Cardiac fibroblast (primary cell): ENCODE measurements around the gene PCDHGC3.
A peak's percentile ranks its signal among the peaks of the same experiment; 100 is the strongest.

Source experiments
- DNase-seq, 2 donors: peaks; one replicate each; pipeline versions ENCODE4 v3.0.0 to v3.0.0-alpha.2; 2010; ENCODE audit warnings: low read depth in 2 of 2
- H3K4me3 ChIP-seq, 2 donors: replicated peaks in 1 of 2; 1 replicate in 1 of 2; 2 replicates in 1 of 2; pipeline ENCODE4 v1.5.1; 2011; ENCODE audit warnings: low read depth in 2 of 2, low read length in 2 of 2, mild to moderate bottlenecking in 2 of 2, moderate library complexity in 1 of 2
- CTCF ChIP-seq: IDR thresholded peaks from one replicate; pipeline ENCODE4 v1.5.1; 2011; ENCODE audit warnings: low read depth, mild to moderate bottlenecking, low read length, inconsistent platforms

Gene PCDHGC3

DNA sequence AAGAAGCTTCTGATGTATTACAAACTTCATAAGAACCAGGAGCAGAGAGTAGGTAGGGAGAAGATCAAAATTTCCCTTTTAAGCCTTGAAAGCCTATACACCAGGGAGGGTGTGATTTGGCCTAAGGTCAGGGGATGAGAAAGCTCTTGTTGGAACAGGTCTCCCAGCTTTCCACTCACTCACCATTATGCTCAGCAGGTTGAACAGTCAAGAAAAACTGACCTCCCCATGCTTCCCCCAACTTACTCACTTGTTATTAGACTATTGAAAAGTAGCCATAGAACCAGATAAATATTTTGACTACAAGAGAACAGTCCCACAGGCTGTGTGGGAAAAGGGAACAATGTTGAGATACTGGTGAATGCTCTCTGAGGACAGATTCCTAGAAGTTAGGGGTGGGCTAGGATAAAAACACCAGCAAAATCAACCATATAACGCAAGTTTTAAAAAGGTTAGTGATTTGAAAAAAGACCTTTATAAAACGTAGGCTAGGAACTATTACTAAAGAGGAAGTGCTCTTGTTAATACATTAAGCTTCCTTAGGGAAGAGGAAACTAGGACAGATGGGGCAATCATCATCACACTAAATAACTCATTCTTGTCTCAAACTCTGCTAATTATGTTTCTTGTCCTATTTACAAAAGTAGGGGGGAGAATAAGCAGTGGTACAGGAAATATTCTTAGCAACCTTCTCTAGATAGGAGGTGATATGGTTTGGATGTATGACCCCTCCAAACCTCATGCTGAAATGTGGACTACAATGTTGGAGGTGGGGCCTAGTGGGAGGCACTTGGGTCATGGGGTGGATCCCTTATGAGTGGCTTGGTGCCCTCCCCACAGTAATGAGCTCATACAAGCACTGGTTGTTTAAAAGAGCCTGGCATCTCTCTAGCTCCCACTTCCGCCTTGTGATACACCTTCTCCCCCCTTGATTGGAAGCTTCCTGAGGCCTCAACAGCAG lies 44.1 kb downstream of the PCDHGC3 start:
- no peak for TF ChIP-seq CTCF
- DNase-seq: no peak
- no peak overlapping the region for H3K4me3 ChIP-seq

GRCh38 chr5:141521244-141521781 lies 45.5 kb downstream of the PCDHGC3 start:
- peak; percentile 99 for DNase-seq
- H3K4me3 ChIP-seq: no peak overlapping the region
- TF ChIP-seq CTCF: no peak

DNA sequence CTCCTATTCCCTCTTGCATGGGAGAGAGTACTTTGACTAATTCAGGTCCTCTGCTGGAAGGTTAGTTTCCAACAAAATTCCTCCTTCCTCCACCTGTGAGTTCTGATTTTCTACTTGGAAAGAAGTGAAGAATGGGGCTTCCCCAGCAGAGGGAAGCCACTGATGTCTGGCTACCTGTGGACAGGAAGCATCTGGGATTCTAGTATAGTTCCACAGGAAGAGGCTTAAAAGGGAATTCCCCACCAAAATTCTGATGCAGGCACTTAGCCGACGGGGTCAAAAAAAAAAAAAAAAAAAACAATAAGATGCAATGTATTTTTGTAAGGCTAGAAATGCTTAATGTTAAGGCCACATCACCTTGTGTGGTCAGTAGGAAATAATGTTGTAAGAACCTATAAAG lies 46.5 kb downstream of the PCDHGC3 start:
- TF ChIP-seq CTCF: no peak
- no peak overlapping the region for H3K4me3 ChIP-seq
- DNase-seq: peak in 1 of 2 donors; percentile 31

DNA sequence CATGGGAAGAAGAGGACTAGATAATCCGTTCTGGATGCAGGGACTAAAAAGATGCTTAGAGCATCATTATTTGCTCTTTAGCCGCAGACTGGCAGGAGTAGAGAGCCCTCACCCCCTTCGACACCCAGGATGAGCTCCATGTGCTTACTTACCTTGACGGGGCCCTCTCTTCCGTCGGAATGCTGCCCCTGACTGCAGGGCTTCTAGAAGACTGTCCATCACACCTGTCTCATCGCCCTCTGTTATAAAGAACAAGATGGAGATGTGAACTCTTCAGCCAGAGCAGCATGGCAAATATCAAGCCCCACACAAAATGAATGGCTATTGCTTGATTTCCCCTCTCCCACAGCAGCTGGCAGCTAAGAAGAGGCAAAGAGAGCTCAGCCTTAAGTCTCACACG lies 48.2 kb downstream of the PCDHGC3 start:
- no peak for TF ChIP-seq CTCF
- no peak overlapping the region for H3K4me3 ChIP-seq
- DNase-seq: no peak

DNA sequence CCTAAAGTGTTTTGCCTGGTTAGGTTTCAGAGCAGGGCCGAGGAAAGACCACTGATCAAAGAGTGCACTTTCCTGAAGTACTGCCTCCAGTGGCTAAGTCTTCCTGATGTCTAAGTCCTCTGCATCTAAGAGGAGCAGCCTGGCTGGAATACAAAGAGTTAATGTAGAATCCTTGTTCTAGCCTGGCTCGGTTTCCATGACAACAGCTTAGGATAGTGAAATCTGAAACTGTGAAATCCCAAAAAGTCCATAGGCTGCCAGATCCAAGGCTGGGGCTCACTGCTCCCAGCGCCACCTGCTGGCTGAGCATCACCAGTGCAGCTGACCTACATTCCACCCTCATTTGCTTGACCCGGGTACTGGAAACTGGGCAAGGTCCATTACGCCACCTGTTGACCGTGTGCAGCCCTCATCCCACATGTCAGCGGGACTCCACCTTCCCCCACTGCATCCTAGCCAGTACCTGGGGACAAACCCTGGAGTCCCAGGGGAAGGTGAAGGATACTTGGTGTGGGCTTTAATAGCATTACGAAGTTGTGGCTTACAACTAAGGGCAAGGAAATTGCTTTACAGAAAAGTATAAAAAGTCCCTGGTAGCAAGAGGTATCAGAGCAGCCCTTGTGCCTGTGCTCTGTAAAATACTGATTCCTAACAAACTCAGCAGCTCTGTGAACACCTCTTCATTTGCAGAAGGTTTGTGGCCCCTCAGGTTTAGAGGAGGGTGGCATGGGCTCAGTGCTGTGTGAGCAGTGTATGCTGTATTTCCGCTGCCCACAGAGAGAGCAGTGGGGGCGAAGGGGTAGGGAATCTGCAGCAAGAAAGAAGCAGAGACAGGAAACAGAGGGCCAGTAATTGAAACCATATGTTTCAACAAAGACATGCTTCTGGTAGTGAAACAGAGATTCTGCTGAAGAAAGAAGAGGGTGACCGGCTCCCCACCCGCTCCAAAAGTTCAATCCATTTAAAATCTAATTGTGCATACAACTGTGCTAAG lies 49.1 kb downstream of the PCDHGC3 start:
- peak; percentile 97 to 98 for DNase-seq
- peak; percentile 99 for TF ChIP-seq CTCF
- no peak overlapping the region for H3K4me3 ChIP-seq

DNA sequence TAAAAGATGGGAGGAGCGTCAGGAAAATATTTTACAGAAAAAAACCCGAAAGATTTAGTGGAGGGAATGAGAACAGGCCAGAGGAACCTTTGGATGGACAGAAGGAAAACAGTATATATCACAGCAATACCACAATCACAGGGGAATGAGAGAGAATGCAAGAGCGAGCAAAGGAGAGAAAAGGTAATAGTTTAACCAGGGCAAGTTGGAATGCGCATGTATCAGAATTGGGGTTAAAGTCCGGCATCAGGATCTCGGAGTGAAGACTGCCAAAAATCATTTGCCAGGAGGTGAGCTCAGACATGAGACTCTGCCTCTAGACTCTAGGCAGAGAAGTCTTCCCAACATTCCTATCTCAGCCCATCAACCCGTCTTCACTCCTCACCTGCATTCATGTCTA lies 49.9 kb downstream of the PCDHGC3 start:
- no peak for TF ChIP-seq CTCF
- DNase-seq: no peak
- no peak overlapping the region for H3K4me3 ChIP-seq
